Common myeloid progenitor, CD34-positive (primary cell): ENCODE measurements around the gene PRKCE.

ENCODE experiments used
- CTCF ChIA-PET: fragments of 350-600 bp; sonication (Branson Sonifier 250); formaldehyde crosslinking; loops from one replicate; lab custom pipeline; 2021; ENCODE audit warnings: antibody characterized with exemption; lab: Charles Lee
- POLR2A ChIA-PET: fragments of 350-600 bp; sonication (Branson Sonifier 250); formaldehyde crosslinking; loops from one replicate; lab custom pipeline; 2021; ENCODE audit warnings: antibody characterized with exemption; lab: Charles Lee
- DNase-seq, 3 donors: peaks; one replicate each; pipeline versions ENCODE4 v3.0.0 to v3.0.0-alpha.2; 2013
- H3K27ac ChIP-seq, 2 experiments: 1 replicate in 1 of 2; 2 replicates in 1 of 2; pipeline ENCODE4 v1.7.0; 2013; ENCODE audit warnings: inconsistent platforms in 2 of 2, low read length in 2 of 2, mild to moderate bottlenecking in 2 of 2, low read depth in 1 of 2, moderate library complexity in 1 of 2; ENCODE audit not compliant: severe bottlenecking in 2 of 2, insufficient read depth in 1 of 2, poor library complexity in 1 of 2
- H3K27me3 ChIP-seq, 5 experiments: replicated peaks in 2 of 5; 1 replicate in 3 of 5; 2 replicates in 2 of 5; pipeline versions ENCODE4 v1.6.1 to v1.7.0; 2013; ENCODE audit warnings: low read length in 4 of 5, mild to moderate bottlenecking in 2 of 5, moderate library complexity in 2 of 5, inconsistent platforms in 1 of 5; ENCODE audit not compliant: insufficient read depth in 5 of 5, control insufficient read depth in 4 of 5
- H3K36me3 ChIP-seq, 4 experiments: 1 replicate in 2 of 4; 2 replicates in 2 of 4; pipeline versions ENCODE4 v1.6.1 to v1.7.0; 2013; ENCODE audit warnings: low read length in 3 of 4, control low read depth in 1 of 4, mild to moderate bottlenecking in 1 of 4; ENCODE audit not compliant: control insufficient read depth in 4 of 4, insufficient read depth in 4 of 4
- H3K4me1 ChIP-seq, 4 experiments: 1 replicate in 3 of 4; 2 replicates in 1 of 4; pipeline versions ENCODE4 v1.6.1 to v1.7.1; 2013; ENCODE audit warnings: low read length in 3 of 4, mild to moderate bottlenecking in 3 of 4, control low read depth in 1 of 4, inconsistent platforms in 1 of 4, moderate library complexity in 1 of 4; ENCODE audit not compliant: control insufficient read depth in 4 of 4, insufficient read depth in 4 of 4; ENCODE audit errors: control extremely low read depth in 1 of 4
- H3K4me3 ChIP-seq, 7 experiments: 1 replicate in 4 of 7; 2 replicates in 3 of 7; pipeline versions ENCODE4 v1.5.1 to v1.7.0; 2013; ENCODE audit warnings: mild to moderate bottlenecking in 7 of 7, low read length in 6 of 7, moderate library complexity in 6 of 7, inconsistent platforms in 2 of 7, low read depth in 2 of 7, control low read depth in 1 of 7; ENCODE audit not compliant: insufficient read depth in 4 of 7, control insufficient read depth in 1 of 7; ENCODE audit errors: extremely low read depth in 1 of 7
- H3K9me3 ChIP-seq, 5 experiments: 1 replicate in 4 of 5; 2 replicates in 1 of 5; pipeline versions ENCODE4 v1.6.1 to v1.7.1; 2013; ENCODE audit warnings: low read length in 4 of 5, mild to moderate bottlenecking in 2 of 5, inconsistent platforms in 1 of 5, low read depth in 1 of 5, moderate library complexity in 1 of 5; ENCODE audit not compliant: control insufficient read depth in 4 of 5, insufficient read depth in 2 of 5; ENCODE audit errors: control extremely low read depth in 1 of 5
- WGBS: methylation state at CpG from one replicate; pipeline ENCODE4 v1.1.5; 2013; ENCODE audit not compliant: insufficient coverage; 5-methylcytosine and 5-hydroxymethylcytosine counted together

PRKCE gene

DNA sequence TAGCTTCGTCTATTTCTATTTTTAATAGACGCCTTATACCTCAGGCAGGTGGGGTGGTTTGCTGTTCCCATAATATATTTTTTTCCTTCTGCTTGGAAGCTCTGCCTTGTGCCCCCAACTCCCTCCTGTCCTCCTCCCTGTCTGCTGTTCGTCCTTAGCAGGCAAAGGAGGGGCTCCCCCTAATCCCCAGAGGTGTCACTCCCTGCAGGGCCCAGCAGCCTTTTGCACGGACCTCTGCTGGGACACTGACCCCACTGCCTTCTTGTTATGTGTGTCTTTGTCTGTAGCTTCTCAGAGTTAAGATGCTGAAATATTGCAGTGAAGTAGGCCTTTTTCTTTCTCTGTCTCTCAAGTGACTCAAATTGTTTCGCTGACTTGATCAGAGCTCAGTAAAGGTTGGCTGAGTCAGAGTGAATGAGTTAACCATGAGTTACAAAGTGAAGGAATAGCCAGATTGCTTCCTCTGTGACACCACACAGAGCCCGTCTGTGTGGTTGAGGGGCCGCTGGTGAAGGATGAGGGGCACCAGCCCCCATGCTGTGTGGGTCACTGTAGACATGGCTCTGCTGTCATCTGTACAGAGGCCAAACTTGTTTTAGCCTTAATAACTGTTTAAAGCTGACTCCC lies 47.7 kb downstream of the PRKCE start:
- peak in 2 of 3 donors; percentile 57 to 68 for DNase-seq
- no peaks in the 10 kb centered on the region for H3K36me3 ChIP-seq
- H3K9me3 ChIP-seq, result no peaks in the 10 kb centered on the region
- peaks cover 0 to 24% (median 17%) of the 10 kb centered on the region in 4 experiments for H3K4me1 ChIP-seq
- POLR2A ChIA-PET, result no interaction called here
- CTCF ChIA-PET, result interaction anchor here (0.9 to 1.8 kb wide), 3 partner anchors 12 to 37 kb away, joined by 3 to 4 read pairs (median 4); no protein-coding TSS in a partner anchor
- H3K27ac ChIP-seq, result no peak overlapping the region
- 0% methylated on average over 1 of the region's 7 CpGs for WGBS
- H3K4me3 ChIP-seq, result no peak overlapping the region
- no peaks in the 10 kb centered on the region for H3K27me3 ChIP-seq

DNA sequence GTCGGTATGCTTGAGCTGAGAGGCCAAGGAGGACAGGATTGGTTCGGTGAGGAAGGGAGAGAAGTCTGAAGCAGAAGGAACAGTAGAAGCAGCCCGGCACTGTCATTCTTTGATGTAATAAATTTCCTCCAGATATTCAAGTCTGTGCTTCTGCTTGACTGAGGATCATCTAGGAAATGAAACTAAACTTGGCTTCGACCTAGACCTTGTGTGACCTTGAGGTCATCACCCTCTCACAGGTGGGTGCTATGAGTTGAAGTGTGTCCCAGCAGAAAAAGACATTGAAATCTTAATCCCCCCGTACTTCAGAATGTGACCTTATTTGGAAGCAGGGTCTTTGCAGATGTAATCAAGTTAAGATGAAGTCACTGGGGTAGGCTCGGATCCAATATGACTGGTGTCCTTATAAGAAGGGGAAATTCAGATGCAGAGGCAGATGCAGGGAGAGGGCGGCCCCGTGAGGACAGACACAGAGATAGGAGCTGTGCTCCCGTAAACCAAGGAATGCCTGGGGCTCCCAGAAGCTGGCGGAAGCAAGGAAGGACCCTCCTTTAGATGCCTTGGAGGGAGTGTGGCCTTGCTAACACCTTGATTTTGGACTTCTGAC lies 49.0 kb downstream of the PRKCE start:
- Histone ChIP-seq H3K4me1 (peaks cover 0 to 24% (median 17%) of the 10 kb centered on the region in 4 experiments), H3K4me3 (no peak overlapping the region), H3K36me3 (no peaks in the 10 kb centered on the region), H3K9me3 (no peaks in the 10 kb centered on the region), H3K27me3 (no peaks in the 10 kb centered on the region), H3K27ac (no peak overlapping the region)
- WGBS, result 86% methylated on average over 10 of the region's 10 CpGs
- CTCF ChIA-PET, result interaction anchor here (1.2 kb wide), 1 partner anchor 38 kb away, joined by 4 read pairs; no protein-coding TSS in a partner anchor
- DNase-seq, result peak in 2 of 3 donors; percentile 32 to 38
- POLR2A ChIA-PET, result no interaction called here

DNA sequence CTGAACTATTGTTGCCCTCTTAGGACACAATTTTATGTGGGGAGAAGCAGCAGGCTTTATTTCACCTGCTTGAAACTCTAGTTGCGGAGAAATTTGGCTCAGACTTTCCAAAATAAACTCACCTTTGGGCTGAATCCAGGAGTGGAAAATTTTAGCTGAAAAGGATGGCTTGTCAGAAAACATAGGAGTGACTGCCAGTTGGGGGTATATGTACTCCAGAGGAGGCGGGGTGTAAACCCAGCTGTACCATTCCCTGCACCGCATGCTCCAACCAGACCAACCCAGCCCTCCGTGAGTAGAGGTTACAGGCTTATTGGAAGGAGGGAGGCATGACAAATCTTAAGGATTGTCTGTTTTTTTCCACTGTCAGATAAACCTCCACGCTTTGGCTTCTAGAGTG lies 53.8 kb downstream of the PRKCE start:
- no peak overlapping the region for H3K4me3 ChIP-seq
- ChIA-PET POLR2A (no interaction called here), CTCF (interaction anchor here (1.3 kb wide), 1 partner anchor 74 kb away, joined by 3 read pairs; no protein-coding TSS in a partner anchor)
- no peak for DNase-seq
- no peak overlapping the region for H3K27ac ChIP-seq
- peaks cover 0 to 19% (median 2%) of the 10 kb centered on the region in 4 experiments for H3K36me3 ChIP-seq
- no peaks in the 10 kb centered on the region for H3K27me3 ChIP-seq
- peaks cover 0 to 9% (median 3%) of the 10 kb centered on the region in 5 experiments for H3K9me3 ChIP-seq
- WGBS, result 71% methylated on average over 4 of the region's 5 CpGs
- peaks cover 0 to 2% (median under 1%) of the 10 kb centered on the region in 4 experiments for H3K4me1 ChIP-seq

DNA sequence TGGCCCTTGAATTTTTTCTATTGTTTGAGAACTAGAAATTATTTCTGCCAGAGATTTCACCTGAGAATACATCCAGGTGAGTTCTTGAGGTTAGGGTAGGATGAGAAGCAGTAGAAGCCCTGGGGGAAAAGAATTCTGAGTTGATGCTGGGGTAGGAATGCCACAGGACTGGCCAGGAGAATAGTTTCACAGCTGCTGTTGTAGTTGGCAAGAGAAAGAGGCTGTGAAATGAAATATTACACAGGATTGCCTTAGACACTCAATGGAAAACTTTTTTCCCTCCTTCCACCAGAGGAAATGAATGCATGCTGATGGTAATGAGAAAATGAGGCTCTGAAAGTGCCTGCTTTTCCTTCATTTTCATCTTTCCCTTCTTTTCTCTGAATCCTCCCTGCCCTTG lies 54.6 kb downstream of the PRKCE start:
- CTCF ChIA-PET, result interaction anchor here (1.3 to 1.8 kb wide), 2 partner anchors 23 to 73 kb away, joined by 3 to 5 read pairs; no protein-coding TSS in a partner anchor
- Histone ChIP-seq H3K27ac (no peak overlapping the region), H3K9me3 (peaks cover 0 to 9% (median 3%) of the 10 kb centered on the region in 5 experiments), H3K4me1 (no peaks in the 10 kb centered on the region), H3K4me3 (no peak overlapping the region), H3K36me3 (peaks cover 0 to 20% (median 2%) of the 10 kb centered on the region in 4 experiments), H3K27me3 (no peaks in the 10 kb centered on the region)
- no peak for DNase-seq
- POLR2A ChIA-PET, result no interaction called here

DNA sequence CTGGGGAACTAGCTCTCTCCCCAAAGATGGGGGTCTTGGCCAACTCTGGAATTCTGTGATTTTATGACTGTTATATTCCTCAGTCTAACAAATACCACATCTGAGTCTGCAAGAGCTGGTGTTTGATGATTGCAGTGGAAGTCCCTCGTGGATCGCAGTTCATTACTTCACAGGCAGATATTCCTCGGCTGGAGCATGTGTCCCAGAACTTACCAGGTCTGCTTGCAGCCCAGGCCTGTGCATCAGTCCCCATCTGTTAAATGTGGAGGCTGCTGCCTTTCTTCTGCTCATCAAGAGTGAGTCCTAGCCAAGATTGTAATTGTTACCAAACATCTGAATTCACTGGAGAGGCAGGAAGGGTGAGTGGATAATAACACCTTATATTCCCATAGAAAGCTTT lies 55.5 kb downstream of the PRKCE start:
- POLR2A ChIA-PET, result no interaction called here
- CTCF ChIA-PET, result interaction anchor here (1.6 to 1.8 kb wide), 2 partner anchors 22 to 57 kb away, joined by 5 read pairs; no protein-coding TSS in a partner anchor
- Histone ChIP-seq H3K36me3 (peaks cover 0 to 22% (median 2%) of the 10 kb centered on the region in 4 experiments), H3K9me3 (peaks cover 0 to 9% (median 3%) of the 10 kb centered on the region in 5 experiments), H3K4me3 (no peak overlapping the region), H3K4me1 (no peaks in the 10 kb centered on the region), H3K27me3 (no peaks in the 10 kb centered on the region), H3K27ac (no peak overlapping the region)
- WGBS, result no CpG with 5 or more reads among the region's 3 CpGs
- DNase-seq, result no peak

DNA sequence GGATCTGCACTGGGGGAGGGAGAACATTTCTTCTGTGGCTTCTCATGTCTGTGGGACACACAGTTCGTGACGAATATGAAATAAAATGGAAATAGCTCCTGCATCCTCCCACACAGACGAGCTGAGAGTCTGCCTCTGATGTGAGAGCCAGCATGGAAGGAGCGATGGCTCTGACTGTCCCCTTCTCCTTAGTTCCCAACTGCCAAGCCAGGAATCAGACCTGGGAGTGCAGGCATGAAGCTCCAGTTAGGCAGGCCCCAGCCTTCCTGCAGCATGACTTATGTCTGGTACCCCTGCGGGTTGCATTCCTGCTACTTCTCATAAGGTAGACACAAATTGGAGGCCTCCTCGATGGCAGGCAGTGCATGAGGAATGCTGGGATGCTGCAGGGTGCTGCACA lies 56.2 kb downstream of the PRKCE start:
- 94% methylated on average over 6 of the region's 6 CpGs for WGBS
- H3K9me3 ChIP-seq, result peaks cover 0 to 9% (median 3%) of the 10 kb centered on the region in 5 experiments
- H3K27me3 ChIP-seq, result no peaks in the 10 kb centered on the region
- H3K36me3 ChIP-seq, result peaks cover 0 to 22% (median 2%) of the 10 kb centered on the region in 4 experiments
- H3K4me3 ChIP-seq, result no peak overlapping the region
- DNase-seq, result no peak
- POLR2A ChIA-PET, result no interaction called here
- no peaks in the 10 kb centered on the region for H3K4me1 ChIP-seq
- H3K27ac ChIP-seq, result no peak overlapping the region
- CTCF ChIA-PET, result interaction anchor here (0.8 to 1.6 kb wide), 2 partner anchors 10 to 58 kb away, joined by 3 to 5 read pairs; no protein-coding TSS in a partner anchor

DNA sequence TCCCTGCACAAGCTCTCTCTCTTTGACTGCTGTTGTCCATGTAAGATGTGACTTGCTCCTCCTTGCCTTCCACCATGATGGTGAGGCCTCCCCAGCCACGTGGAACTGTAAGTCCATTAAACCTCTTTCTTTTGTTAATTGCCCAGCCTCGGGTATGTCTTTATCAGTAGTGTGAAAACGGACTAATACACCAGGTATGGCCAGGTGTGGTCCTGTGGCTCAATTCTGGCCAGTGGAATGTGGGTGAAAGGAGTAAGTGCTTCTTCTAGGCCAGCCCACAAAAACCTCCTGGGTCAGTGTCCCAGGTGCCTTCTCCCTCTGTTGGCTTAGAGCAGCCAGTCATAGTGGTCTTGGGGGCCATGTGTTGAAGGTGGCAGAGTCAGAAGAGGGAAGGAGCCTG lies 57.0 kb downstream of the PRKCE start:
- Histone ChIP-seq H3K9me3 (peaks cover 0 to 9% (median 3%) of the 10 kb centered on the region in 5 experiments), H3K4me3 (no peak overlapping the region), H3K4me1 (no peaks in the 10 kb centered on the region), H3K27ac (no peak overlapping the region), H3K27me3 (no peaks in the 10 kb centered on the region), H3K36me3 (peaks cover 0 to 22% (median 2%) of the 10 kb centered on the region in 4 experiments)
- DNase-seq, result no peak
- ChIA-PET POLR2A (no interaction called here), CTCF (interaction anchor here (0.8 to 1.6 kb wide), 2 partner anchors 9 to 59 kb away, joined by 3 to 5 read pairs; no protein-coding TSS in a partner anchor)
- WGBS, result 100% methylated on average over 1 of the region's 3 CpGs
